ENCODE results near the gene IRS2.

DNA sequence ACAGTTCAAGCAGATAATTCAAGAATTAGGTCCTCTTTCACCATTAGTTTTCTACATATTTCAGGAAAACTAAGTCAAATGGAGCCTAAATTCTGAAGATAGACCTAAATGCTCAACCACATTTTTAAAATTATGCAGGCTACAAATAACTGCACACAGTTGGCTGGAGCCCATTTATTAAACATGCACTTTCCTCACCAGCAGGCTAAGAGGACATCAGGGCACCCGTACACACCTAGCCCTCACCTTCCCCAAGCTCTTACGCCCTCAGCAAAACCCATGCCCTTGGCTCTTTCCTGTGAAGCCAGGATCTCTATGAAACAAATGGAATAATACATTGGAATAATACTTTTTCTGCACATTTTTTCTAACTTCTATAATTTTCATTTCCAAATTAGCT, 18.2 kb downstream of the IRS2 start:
- no peak for TF ChIP-seq GATA2 (IDR thresholded peaks at IDR 0.05; ENCODE audit: low read depth, low read length)
- TF ChIP-seq GATA3 (IDR thresholded peaks at IDR 0.05; ENCODE audit: low read depth, low read length), result no peak
